Gastroesophageal sphincter (tissue), 4 donors: Measurements from ENCODE around the gene LPP. TPM values are rescaled to one million over a fixed set of nuclear protein-coding genes. Genes with fewer than 3 reads are reported as not detected.
A peak's percentile ranks its signal among the peaks of the same experiment; 100 is the strongest.

Experiments
- ATAC-seq: fragments of 150-250 bp; one replicate; pipeline ENCODE4 v1.9.1; 2016; ENCODE audit warnings: mild to moderate bottlenecking, moderate library complexity
- H3K27ac ChIP-seq, 4 donors: fragments of 200-600 bp; sonication (generic) in 3 of 4; 1 replicate in 3 of 4; 2 replicates in 1 of 4; pipeline ENCODE4 v1.5.1; 2016 to 2019
- H3K27me3 ChIP-seq: fragments of 200-600 bp; sonication (generic); one replicate; pipeline ENCODE4 v1.5.1; 2019
- H3K36me3 ChIP-seq, 2 donors: fragments of 200-600 bp; sonication (generic); one replicate each; pipeline ENCODE4 v1.5.1; 2019; ENCODE audit warnings: control low read depth in 1 of 2
- H3K4me1 ChIP-seq, 3 donors: fragments of 200-600 bp; sonication (generic); 1 replicate in 2 of 3; 2 replicates in 1 of 3; pipeline ENCODE4 v1.5.1; 2016 to 2019; ENCODE audit warnings: control low read depth in 2 of 3
- H3K4me3 ChIP-seq, 2 donors: fragments of 200-600 bp; sonication (generic); one replicate each; pipeline ENCODE4 v1.5.1; 2019; ENCODE audit warnings: mild to moderate bottlenecking in 1 of 2, moderate library complexity in 1 of 2
- H3K9me3 ChIP-seq, 3 donors: fragments of 200-600 bp; sonication (generic); one replicate each; pipeline ENCODE4 v1.5.1; 2017 to 2019; ENCODE audit warnings: control low read depth in 2 of 3
- CTCF ChIP-seq, 4 experiments: fragments of 200-600 bp in 2 of 4; fragments of 450-650 bp in 2 of 4; sonication (generic) in 1 of 4; IDR thresholded peaks; one replicate each; pipeline ENCODE4 v1.5.1; 2017 to 2019; ENCODE audit warnings: antibody characterized with exemption in 4 of 4, mild to moderate bottlenecking in 2 of 4, moderate library complexity in 2 of 4
- EP300 ChIP-seq: sonication (generic); formaldehyde crosslinking; IDR thresholded peaks from one replicate; pipeline ENCODE4 v1.6.1; 2017; ENCODE audit warnings: antibody characterized with exemption, mild to moderate bottlenecking
- POLR2A ChIP-seq, 2 donors: fragments of 450-650 bp; IDR thresholded peaks; one replicate each; pipeline ENCODE4 v1.6.1; 2017; ENCODE audit warnings: antibody characterized with exemption in 2 of 2, mild to moderate bottlenecking in 2 of 2, moderate library complexity in 1 of 2
- POLR2AphosphoS5 ChIP-seq: sonication (generic); formaldehyde crosslinking; IDR thresholded peaks from one replicate; pipeline ENCODE4 v1.6.1; 2017; ENCODE audit warnings: antibody characterized with exemption
- WGBS, 2 donors: methylation state at CpG; one replicate each; pipeline ENCODE4 v1.1.5; 2018; ENCODE audit warnings: low coverage in 1 of 2; 5-methylcytosine and 5-hydroxymethylcytosine counted together
- total RNA-seq, 4 donors: library from RNA; depleted of rRNA; stranded (reverse); fragments of >200 nt; gene quantifications; one replicate each; pipeline ENCODE4 v1.1.0, GENCODE V29; 2016

LPP gene
- total RNA-seq, 4 donors from 2014 or later: 1,243 to 2,297 (median 2,164) TPM

- Histone ChIP-seq H3K4me1 (peaks cover 32 to 98% (median 38%) of the 10 kb centered on the region in 3 donors), H3K27ac (peak overlapping the region; percentile 80 to 86 (median 80)), H3K9me3 (no peaks in the 10 kb centered on the region), H3K36me3 (no peaks in the 10 kb centered on the region), H3K27me3 (no peaks in the 10 kb centered on the region), H3K4me3 (no peak overlapping the region)
- ATAC-seq: peak; percentile 87
- 11 to 24% methylated on average over 6 of the region's 6 CpGs for whole genome bisulfite sequencing, 2 donors
- TF ChIP-seq EP300 (no peak), POLR2A (IDR thresholded peaks at IDR 0.05) (no peak), POLR2AphosphoS5 (peak; percentile 92)
Observed at GRCh38 chr3:188578576-188579363, 424.8 kb downstream of the LPP start.

GRCh38 chr3:188580223-188580622 lies 426.3 kb downstream of the LPP start:
- peak overlapping the region in 3 of 4 donors; percentile 7 to 80 (median 80) for H3K27ac ChIP-seq
- no peaks in the 10 kb centered on the region for H3K27me3 ChIP-seq
- H3K4me3 ChIP-seq: no peak overlapping the region
- peaks cover 33 to 98% (median 40%) of the 10 kb centered on the region in 3 donors for H3K4me1 ChIP-seq
- TF ChIP-seq EP300 (no peak), POLR2AphosphoS5 (no peak)
- no peak for ATAC-seq
- H3K9me3 ChIP-seq: no peaks in the 10 kb centered on the region
- no peaks in the 10 kb centered on the region for H3K36me3 ChIP-seq
- 70 to 75% methylated on average over 1 of the region's 1 CpG for WGBS, 2 donors

- no peaks in the 10 kb centered on the region for H3K27me3 ChIP-seq
- WGBS, 2 donors: 89 to 100% methylated on average over 1 of the region's 1 CpG
- H3K4me3 ChIP-seq: no peak overlapping the region
- H3K27ac ChIP-seq: peak overlapping the region in 3 of 4 donors; percentile 7 to 80 (median 46)
- no peak for TF ChIP-seq EP300
- no peak for TF ChIP-seq CTCF (IDR thresholded peaks at IDR 0.05)
- no peak for TF ChIP-seq POLR2A (IDR thresholded peaks at IDR 0.05)
- TF ChIP-seq POLR2AphosphoS5: no peak
- no peaks in the 10 kb centered on the region for H3K36me3 ChIP-seq
- ATAC-seq: no peak
- H3K4me1 ChIP-seq: peaks cover 34 to 98% (median 39%) of the 10 kb centered on the region in 3 donors
- H3K9me3 ChIP-seq: no peaks in the 10 kb centered on the region
Observed at GRCh38 chr3:188580659-188581058, 426.7 kb downstream of the LPP start.

- Histone ChIP-seq H3K4me1 (peaks cover 34 to 98% (median 38%) of the 10 kb centered on the region in 3 donors), H3K9me3 (no peaks in the 10 kb centered on the region), H3K4me3 (no peak overlapping the region), H3K27ac (peak overlapping the region in 3 of 4 donors; percentile 19 to 80 (median 46)), H3K36me3 (no peaks in the 10 kb centered on the region), H3K27me3 (no peaks in the 10 kb centered on the region)
- 83% methylated on average over 4 of the region's 4 CpGs for WGBS, 2 donors
- no peak for ATAC-seq
- TF ChIP-seq POLR2AphosphoS5 (no peak), CTCF (IDR thresholded peaks at IDR 0.05) (no peak), EP300 (no peak), POLR2A (IDR thresholded peaks at IDR 0.05) (no peak)
Observed at GRCh38 chr3:188581365-188581764, 427.4 kb downstream of the LPP start.

GRCh38 chr3:188581792-188582191 lies 427.8 kb downstream of the LPP start:
- 15 to 48% methylated on average over 4 of the region's 4 CpGs for WGBS, 2 donors

GRCh38 chr3:188583341-188584161 lies 429.6 kb downstream of the LPP start:
- TF ChIP-seq POLR2AphosphoS5 (no peak), CTCF (IDR thresholded peaks at IDR 0.05) (no peak), POLR2A (IDR thresholded peaks at IDR 0.05) (no peak), EP300 (no peak)

More at GRCh38 chr3:188581792-188582191, 427.8 kb downstream of the LPP start:
- no peak overlapping the region for H3K4me3 ChIP-seq
- H3K4me1 ChIP-seq: peaks cover 34 to 98% (median 38%) of the 10 kb centered on the region in 3 donors
- H3K27ac ChIP-seq: peak overlapping the region in 2 of 4 donors; percentile 46 to 80
- H3K27me3 ChIP-seq: no peaks in the 10 kb centered on the region
- ATAC-seq: no peak
- no peak for TF ChIP-seq EP300
- no peaks in the 10 kb centered on the region for H3K36me3 ChIP-seq
- no peaks in the 10 kb centered on the region for H3K9me3 ChIP-seq

More at GRCh38 chr3:188583341-188584161, 429.6 kb downstream of the LPP start:
- no peaks in the 10 kb centered on the region for H3K9me3 ChIP-seq
- no peaks in the 10 kb centered on the region for H3K27me3 ChIP-seq
- peak overlapping the region; percentile 61 to 66 (median 64) for H3K27ac ChIP-seq
- H3K36me3 ChIP-seq: no peaks in the 10 kb centered on the region
- ATAC-seq: no peak
- no peak overlapping the region for H3K4me3 ChIP-seq
- WGBS, 2 donors: 35 to 49% methylated on average over 7 to 9 of the region's 9 CpGs
- H3K4me1 ChIP-seq: peaks cover 27 to 88% (median 38%) of the 10 kb centered on the region in 3 donors
